Kidney (tissue), 14 donors: ENCODE measurements around the gene LPAR3. TPM values are rescaled to one million over a fixed set of nuclear protein-coding genes. Genes with fewer than 3 reads are reported as not detected.

ENCODE experiments used
- DNase-seq, 5 donors: peaks; one replicate each; pipeline ENCODE4 v3.0.0-alpha.2; 2013 to 2020
- FAIRE-seq: peaks from 2 replicates; lab custom pipeline; 2012; peaks lifted over from hg19 to GRCh38; lab: Jason Lieb, UNC
- H3K27ac ChIP-seq, 2 donors: one replicate each; pipeline ENCODE4 v1.7.0; 2013; ENCODE audit warnings: low read depth in 2 of 2, low read length in 2 of 2, inconsistent platforms in 1 of 2
- H3K27me3 ChIP-seq: one replicate; pipeline ENCODE4 v1.7.1; 2013; ENCODE audit warnings: low read length, inconsistent platforms; ENCODE audit not compliant: control insufficient read depth, insufficient read depth
- H3K36me3 ChIP-seq, 3 donors: one replicate each; pipeline versions ENCODE4 v1.7.0 to v1.7.1; 2013; ENCODE audit warnings: low read length in 3 of 3, control low read depth in 1 of 3, inconsistent platforms in 1 of 3; ENCODE audit not compliant: insufficient read depth in 3 of 3, control insufficient read depth in 2 of 3
- H3K4me1 ChIP-seq, 3 donors: one replicate each; pipeline versions ENCODE4 v1.7.0 to v1.7.1; 2013; ENCODE audit warnings: low read length in 3 of 3, inconsistent platforms in 1 of 3, low read depth in 1 of 3; ENCODE audit not compliant: control insufficient read depth in 2 of 3, insufficient read depth in 2 of 3
- H3K4me3 ChIP-seq, 3 donors: one replicate each; pipeline versions ENCODE4 v1.7.0 to v1.8.1; 2013; ENCODE audit warnings: low read length in 3 of 3, control low read depth in 1 of 3, inconsistent platforms in 1 of 3
- H3K9ac ChIP-seq, 3 donors: one replicate each; pipeline versions ENCODE4 v1.7.0 to v1.7.1; 2013; ENCODE audit warnings: low read length in 3 of 3, control low read depth in 1 of 3, inconsistent platforms in 1 of 3
- H3K9me3 ChIP-seq, 3 donors: one replicate each; pipeline versions ENCODE4 v1.7.0 to v1.7.1; 2013; ENCODE audit warnings: low read length in 3 of 3, control low read depth in 1 of 3, inconsistent platforms in 1 of 3; ENCODE audit not compliant: control insufficient read depth in 2 of 3, insufficient read depth in 1 of 3
- CTCF ChIP-seq: IDR thresholded peaks from 3 replicates; pipeline ENCODE4 v1.5.1; 2012; ENCODE audit warnings: mild to moderate bottlenecking, moderate library complexity, borderline replicate concordance; ENCODE audit not compliant: insufficient read depth; ENCODE audit errors: extremely low read depth
- intact Hi-C: fragments of 100-400 bp; cut with DNase I; formaldehyde crosslinking; loops from one replicate; pipeline ENCODE4 v1.11.1; 2022
- polyA plus RNA-seq: library from polyadenylated mRNA; stranded (reverse); fragments of 350-450 nt; fragmentation: Illumina TruSeq; extraction: RNeasy Lipid Tissue Mini Kit (QIAGEN cat#74804); gene quantifications from one replicate; pipeline ENCODE4 v1.2.3, GENCODE V29; 2014; ENCODE audit warnings: low read depth, low replicate concordance; ENCODE audit not compliant: insufficient read depth
- total RNA-seq: library from RNA; stranded (reverse); fragmentation: NEBNext Ultra II Directional; extraction: Animal tissue kit (Norgen Biotek cat#: 25700); gene quantifications from one replicate; pipeline ENCODE4 v1.2.1, GENCODE V29; 2021
- donor health status: control.
- donor health status: control.
- donor health status: control.
- donor health status: control.
- donor health status: control.
- donor health status: DM: yes; HTN: yes; CAD: no.
- donor health status: Normal renal cell carcinoma (clear cell type).

LPAR3 gene
- total and polyA plus RNA-seq, 2 donors from 2014 or later = 0.22 TPM; not detected in 1

DNA sequence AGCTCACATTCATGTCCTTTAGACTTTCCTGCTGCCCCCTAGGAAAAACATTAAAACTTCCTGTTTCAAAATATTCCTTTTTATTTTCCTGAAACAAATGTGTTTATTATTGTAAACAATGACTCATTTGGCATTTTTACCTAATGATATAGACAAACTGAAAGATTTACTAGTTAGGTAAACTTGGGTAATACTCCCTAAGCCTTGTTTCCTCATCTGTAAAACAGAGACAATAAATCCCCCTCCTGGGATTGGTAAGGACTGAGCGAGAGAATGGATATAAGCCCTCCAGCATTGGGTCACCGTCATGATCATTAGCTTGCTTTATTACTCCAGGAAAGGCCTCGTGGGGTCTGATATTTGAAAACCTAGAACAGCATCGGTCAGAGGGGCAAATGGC lies 59.8 kb downstream of the LPAR3 start:
- no peak for FAIRE-seq

DNA sequence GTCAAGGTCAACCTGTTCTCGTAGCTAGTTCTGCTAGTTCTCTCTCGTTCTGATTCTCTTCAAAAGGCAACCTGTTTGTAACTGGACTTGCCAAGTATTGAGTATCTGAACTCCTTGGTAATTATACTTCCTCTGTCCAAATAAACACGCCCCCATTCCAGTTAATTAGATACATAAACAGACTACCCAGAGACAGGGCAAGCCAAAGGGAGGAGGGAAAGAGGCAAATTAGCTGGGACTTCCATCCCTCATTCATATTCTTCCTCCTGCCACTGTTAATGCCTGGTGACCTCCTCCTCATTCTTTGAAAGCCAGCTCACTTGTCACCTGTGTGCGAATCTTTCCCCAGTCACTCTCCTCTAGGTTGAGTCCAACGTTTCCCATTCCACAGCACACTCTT lies 62.9 kb downstream of the LPAR3 start:
- H3K9ac ChIP-seq = no peak overlapping the region

More for the DNA sequence above, 59.8 kb downstream of the LPAR3 start:
- intact Hi-C loops = no loop called here
- H3K4me3 ChIP-seq = no peak overlapping the region
- H3K9ac ChIP-seq = no peak overlapping the region
- no peaks in the 10 kb centered on the region for H3K4me1 ChIP-seq
- no peak for TF ChIP-seq CTCF
- H3K36me3 ChIP-seq = no peaks in the 10 kb centered on the region
- H3K27ac ChIP-seq = no peak overlapping the region
- no peaks in the 10 kb centered on the region for H3K9me3 ChIP-seq
- no peaks in the 10 kb centered on the region for H3K27me3 ChIP-seq
- DNase-seq = no peak

DNA sequence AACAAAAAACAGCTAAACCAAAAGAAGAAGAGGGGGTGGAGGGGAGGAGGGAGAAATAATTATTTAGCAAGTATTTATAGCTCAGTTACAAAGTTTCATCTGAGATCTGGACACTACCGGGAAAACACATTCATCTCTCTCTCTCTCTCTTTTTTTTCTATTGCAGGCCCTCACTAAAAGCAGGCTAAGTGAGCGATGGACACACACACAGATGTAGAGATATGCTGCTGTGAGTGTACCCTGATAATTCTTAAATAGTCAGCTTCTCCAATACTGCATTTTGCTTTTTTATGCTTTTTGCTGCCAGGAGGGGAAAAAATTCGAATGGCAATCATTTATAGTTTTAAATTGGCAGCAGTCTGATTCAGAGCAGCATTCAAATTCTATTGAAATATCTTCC lies 65.0 kb downstream of the LPAR3 start:
- DNase-seq = no peak
- no peaks in the 10 kb centered on the region for H3K27me3 ChIP-seq
- intact Hi-C loops = no loop called here
- no peaks in the 10 kb centered on the region for H3K36me3 ChIP-seq
- FAIRE-seq = no peak
- no peak overlapping the region for H3K27ac ChIP-seq
- no peak for TF ChIP-seq CTCF
- H3K9ac ChIP-seq = no peak overlapping the region
- H3K4me1 ChIP-seq = no peaks in the 10 kb centered on the region
- no peak overlapping the region for H3K4me3 ChIP-seq
- no peaks in the 10 kb centered on the region for H3K9me3 ChIP-seq

More for the DNA sequence above, 62.9 kb downstream of the LPAR3 start:
- no peaks in the 10 kb centered on the region for H3K27me3 ChIP-seq
- no peaks in the 10 kb centered on the region for H3K4me1 ChIP-seq
- no peak for DNase-seq
- FAIRE-seq = no peak
- H3K36me3 ChIP-seq = no peaks in the 10 kb centered on the region
- intact Hi-C loops = no loop called here
- no peak overlapping the region for H3K27ac ChIP-seq
- H3K9me3 ChIP-seq = no peaks in the 10 kb centered on the region
- no peak overlapping the region for H3K4me3 ChIP-seq
- no peak for TF ChIP-seq CTCF

DNA sequence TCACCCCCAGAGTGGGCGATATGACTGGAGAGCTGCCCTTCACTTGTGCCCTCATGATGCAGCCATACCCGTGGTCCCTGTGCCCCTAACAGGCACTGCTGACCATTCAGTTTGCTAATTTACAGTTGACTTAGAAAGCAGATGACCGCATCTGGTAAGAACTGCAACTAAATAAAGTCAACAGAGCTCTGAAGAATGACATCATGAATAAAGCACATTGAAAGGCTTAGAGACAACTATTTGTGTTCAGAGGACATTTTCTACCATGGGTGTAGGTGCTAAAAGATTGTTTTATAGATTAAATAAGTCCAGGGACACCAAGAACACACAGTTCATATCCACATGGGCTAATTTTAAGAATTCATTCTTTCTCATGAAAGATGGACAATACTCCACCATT lies 65.5 kb downstream of the LPAR3 start:
- Histone ChIP-seq H3K9ac (no peak overlapping the region), H3K36me3 (no peaks in the 10 kb centered on the region), H3K4me3 (no peak overlapping the region), H3K27ac (no peak overlapping the region), H3K9me3 (no peaks in the 10 kb centered on the region), H3K27me3 (no peaks in the 10 kb centered on the region), H3K4me1 (no peaks in the 10 kb centered on the region)
- FAIRE-seq = no peak
- TF ChIP-seq CTCF = no peak
- no peak for DNase-seq
- intact Hi-C loops = no loop called here
